Endothelial cell of umbilical vein (primary cell): ENCODE data around the gene ARPC1A.

ENCODE experiments used
- EZH2 ChIP-seq: IDR thresholded peaks from 2 replicates; pipeline ENCODE4 v1.6.1; 2012; ENCODE audit warnings: borderline replicate concordance, low read depth, mild to moderate bottlenecking, moderate library complexity, low read length, inconsistent platforms; ENCODE audit not compliant: severe bottlenecking
- POLR2AphosphoS5 ChIP-seq: IDR thresholded peaks from 2 replicates; pipeline ENCODE4 v1.6.1; 2012; ENCODE audit warnings: low read depth, mild to moderate bottlenecking, control low read depth, low read length, moderate library complexity; ENCODE audit not compliant: insufficient read depth
- TF ChIP-seq, protein P1 (sequence below), 2 donors: IDR thresholded peaks; 1 replicate in 1 of 2; 2 replicates in 1 of 2; pipeline ENCODE4 v1.5.1; 2011; ENCODE audit warnings: low read length in 2 of 2, mild to moderate bottlenecking in 2 of 2, moderate library complexity in 2 of 2, control low read depth in 1 of 2, inconsistent platforms in 1 of 2, low read depth in 1 of 2; ENCODE audit not compliant: insufficient read depth in 1 of 2; ENCODE audit errors: extremely low read depth in 1 of 2

DNA sequence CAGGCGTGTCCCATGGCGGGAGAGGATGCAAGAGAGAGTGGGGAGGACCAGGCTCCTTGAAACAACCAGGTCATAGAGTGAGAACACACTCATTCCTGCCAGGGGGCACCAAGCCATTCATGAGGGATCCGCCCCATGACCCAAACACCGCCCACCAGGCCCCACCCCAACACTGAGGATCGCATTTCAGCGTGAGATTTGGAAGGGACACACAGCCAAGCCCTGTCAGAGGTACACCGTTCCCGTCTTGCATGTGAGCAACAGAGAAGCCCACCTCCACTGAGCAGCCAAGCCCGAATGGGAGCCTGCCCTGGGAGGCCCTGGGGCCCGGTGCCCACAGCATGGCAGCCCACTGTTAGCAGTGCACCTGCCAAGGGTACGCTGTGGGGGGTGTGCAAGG, 40.9 kb downstream of the ARPC1A start:
- TF ChIP-seq POLR2AphosphoS5 (no peak), EZH2 (no peak)
- TF ChIP-seq, protein P1, sequence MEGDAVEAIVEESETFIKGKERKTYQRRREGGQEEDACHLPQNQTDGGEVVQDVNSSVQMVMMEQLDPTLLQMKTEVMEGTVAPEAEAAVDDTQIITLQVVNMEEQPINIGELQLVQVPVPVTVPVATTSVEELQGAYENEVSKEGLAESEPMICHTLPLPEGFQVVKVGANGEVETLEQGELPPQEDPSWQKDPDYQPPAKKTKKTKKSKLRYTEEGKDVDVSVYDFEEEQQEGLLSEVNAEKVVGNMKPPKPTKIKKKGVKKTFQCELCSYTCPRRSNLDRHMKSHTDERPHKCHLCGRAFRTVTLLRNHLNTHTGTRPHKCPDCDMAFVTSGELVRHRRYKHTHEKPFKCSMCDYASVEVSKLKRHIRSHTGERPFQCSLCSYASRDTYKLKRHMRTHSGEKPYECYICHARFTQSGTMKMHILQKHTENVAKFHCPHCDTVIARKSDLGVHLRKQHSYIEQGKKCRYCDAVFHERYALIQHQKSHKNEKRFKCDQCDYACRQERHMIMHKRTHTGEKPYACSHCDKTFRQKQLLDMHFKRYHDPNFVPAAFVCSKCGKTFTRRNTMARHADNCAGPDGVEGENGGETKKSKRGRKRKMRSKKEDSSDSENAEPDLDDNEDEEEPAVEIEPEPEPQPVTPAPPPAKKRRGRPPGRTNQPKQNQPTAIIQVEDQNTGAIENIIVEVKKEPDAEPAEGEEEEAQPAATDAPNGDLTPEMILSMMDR (IDR thresholded peaks at IDR 0.05; ENCODE audit: extremely low read depth in 1 of 2, insufficient read depth in 1 of 2, low read depth in 1 of 2, low read length in 2 of 2), result no peak
